ENCODE results near the gene HSD3B2.
"Not testable (repeated sequence)": the region's sequence is repeated elsewhere in the genome, so short reads cannot be mapped to it uniquely, and the experiment has no call there.

HSD3B2 gene

GRCh38 chr1:119414950-119415349, at the start of gene HSD3B2:
TSS of gene HSD3B2 (plus strand) at chr1:119415150. CDS start at chr1:119415420, 270 bp downstream.
- DNase-seq = no peak

DNA sequence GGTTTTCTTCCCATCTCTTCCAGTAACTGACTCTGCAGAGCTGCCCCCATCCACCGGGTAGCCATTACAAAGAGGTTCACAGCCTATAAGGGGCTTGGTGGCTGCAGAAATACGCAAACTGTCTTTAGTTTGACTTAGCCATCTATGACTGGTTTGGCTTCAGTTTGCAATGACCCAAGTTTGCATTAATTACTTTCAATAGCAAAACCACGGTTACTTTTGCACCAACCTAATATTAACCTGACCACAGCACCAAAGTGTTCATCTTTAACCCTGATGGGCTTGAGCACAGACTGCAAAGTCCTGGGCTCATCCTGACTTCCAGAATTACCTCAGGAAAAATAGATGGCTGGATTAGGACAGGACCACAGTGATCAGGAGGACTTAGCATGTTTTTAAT, 48.5 kb upstream of the HSD3B2 start:
- DNase-seq = no peak

GRCh38 chr1:119367432-119368124, 47.4 kb upstream of the HSD3B2 start:
- no peak for DNase-seq

- DNase-seq = no peak
Measured at GRCh38 chr1:119368554-119368953, 46.4 kb upstream of the HSD3B2 start, which contains the start of gene HAO2. TSS of gene HAO2 (plus strand) at chr1:119368785. CDS start at chr1:119381086, 12,301 bp downstream.

DNA sequence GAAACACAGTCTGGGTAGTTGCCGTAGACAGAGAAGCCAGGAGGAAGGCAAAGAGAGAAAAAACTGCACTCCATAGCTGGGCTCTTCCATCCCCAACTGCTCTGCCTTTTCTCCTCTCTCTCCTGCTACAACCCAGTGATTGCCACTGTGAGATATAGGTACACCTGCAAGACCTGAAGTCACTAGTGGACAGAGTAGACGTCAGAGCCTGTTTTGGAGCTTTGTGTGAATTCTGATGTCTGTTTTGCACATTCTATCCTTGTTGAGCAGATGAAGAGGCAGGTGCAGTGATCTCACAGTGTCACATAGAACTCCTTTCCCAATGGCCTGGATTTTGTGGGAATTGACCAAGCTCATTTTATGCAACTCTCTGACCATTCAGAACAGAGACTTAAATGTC, 44.2 kb upstream of the HSD3B2 start:
- no peak for DNase-seq

GRCh38 chr1:119371815-119372214, 43.1 kb upstream of the HSD3B2 start:
- no peak for DNase-seq

DNA sequence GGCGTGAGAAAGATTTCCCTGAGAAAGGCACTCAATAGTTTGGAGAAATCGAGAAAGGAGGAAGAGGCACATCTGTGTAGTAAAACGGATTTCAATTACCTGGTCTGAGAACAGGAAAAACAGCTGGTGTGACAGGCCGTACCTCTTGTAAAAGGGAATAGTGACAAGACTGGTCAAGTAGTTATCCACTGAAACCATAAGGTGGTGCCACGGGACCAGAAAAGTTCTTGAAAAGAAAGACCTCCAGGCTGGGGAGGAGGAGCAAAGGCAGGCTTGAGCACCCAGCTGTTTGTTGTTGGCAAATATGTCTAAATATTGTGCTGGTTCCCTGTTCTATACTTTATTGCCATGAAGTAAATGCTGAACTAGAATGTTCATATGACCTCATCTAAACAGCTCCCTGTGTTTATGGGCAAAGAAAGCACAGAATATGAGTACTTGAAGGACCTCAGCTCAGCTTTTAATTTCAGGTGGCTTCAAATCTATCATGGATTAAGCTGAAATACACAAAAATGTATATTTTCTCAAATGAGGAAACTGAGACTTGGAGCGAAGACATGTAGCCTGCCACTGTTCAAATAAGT, 42.4 kb upstream of the HSD3B2 start:
- no peak for DNase-seq

DNA sequence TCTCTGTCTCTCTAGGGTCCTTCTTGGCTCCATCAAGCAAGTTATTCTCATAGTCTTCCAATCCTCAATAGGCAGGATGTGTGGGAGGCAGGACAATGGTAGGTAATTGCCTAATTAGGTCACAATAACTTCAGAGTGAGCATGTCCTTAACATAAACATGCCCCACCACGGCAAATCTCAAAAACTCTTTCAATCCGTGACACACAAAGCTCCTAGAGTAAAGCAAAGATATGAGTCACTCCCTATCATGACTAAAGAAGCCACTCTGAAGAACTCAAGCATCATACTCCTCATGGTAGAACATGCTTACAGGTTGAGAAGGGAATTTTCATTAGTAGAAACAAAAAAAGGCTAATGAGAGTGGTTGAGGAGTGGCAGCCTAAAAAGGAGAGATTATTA, 41.5 kb upstream of the HSD3B2 start:
- DNase-seq = no peak

DNA sequence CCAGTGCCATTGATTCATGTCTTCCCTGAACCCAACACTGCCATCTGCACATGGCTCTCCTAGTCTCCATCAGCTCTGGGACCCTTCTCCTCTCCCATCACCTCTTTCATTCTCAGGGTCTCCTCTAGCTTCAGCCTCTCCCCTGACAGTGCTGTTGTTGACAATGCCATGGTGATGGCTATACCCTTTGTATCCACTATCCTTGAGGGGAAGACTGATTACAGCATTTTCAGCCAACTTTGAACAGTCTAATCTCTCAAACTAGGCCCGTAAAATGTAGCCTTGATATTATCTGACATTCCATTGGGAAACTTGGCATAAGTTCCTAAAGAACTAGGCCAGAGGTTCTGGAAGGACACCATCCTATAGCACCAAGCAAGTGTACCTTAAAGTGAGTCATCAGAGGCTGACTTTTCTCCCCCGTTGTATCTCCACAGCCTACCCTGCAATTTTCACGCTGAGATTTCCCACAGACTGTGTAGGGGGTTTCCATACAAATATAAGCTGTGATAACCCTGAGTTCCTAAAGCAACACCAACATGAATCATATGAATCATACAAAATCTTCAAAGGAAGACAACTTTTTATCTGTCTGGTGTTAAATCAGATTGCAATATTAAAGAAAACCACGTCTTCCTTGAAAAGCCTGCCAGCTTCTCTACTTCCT, 40.6 kb upstream of the HSD3B2 start:
- no peak for DNase-seq

DNA sequence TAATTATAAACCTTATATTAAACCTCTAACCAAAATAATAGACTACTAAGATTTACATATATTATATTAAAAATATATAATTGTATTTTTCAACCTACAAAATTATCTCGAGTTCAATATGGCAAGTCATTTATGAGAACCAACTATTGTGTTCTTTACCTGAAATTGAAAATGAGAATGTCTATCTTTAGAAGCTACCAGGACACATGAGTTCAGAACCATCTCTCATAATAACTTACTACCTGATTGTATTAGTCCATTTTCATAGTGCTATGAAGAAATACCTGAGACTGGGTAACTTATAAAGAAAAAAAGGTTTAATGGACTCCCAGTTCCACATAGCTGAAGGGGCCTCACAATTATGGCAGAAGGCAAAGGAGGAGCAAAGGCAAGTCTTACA, 39.6 kb upstream of the HSD3B2 start:
- DNase-seq = no peak

DNA sequence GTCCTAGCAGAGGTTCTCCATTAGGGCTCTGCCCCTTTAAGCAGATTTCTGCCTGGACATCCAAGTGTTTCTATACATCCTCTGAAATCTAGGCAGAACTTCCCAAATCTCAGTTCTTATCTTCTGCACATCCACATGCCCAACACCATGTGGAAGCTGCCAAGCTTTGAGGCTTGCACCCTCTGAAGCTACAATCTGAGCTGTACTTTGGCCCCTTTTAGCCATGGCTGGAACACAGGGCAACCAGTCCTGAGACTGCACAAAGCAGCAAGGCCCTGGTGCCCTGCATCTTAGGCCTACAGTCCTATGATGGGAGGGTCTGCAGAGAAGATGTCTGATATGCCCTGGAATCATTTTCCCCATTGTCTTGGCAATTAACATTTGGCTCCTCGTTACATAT, 38.4 kb upstream of the HSD3B2 start:
- no peak for DNase-seq

- DNase-seq = not testable (repeated sequence)
Measured at GRCh38 chr1:119377594-119377993, 37.4 kb upstream of the HSD3B2 start.

DNA sequence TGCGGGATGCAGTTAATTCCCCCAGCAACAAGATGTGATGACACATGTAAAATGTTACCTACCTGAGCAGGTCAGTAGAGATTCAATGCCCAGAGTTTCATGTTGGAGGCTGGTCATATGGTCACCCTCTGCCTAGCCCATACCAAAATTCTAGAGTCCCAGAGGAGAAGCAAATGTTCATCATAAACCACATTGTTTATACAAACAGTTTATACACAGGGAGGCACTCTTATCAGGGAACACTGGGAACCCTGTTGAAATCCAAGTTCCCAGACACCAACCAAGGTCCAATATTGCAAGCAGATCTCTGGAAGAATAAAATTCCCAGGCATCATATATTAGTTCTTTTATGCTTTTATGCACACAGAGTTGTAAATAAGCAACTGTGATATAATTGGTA, 35.8 kb upstream of the HSD3B2 start:
- no peak for DNase-seq

DNA sequence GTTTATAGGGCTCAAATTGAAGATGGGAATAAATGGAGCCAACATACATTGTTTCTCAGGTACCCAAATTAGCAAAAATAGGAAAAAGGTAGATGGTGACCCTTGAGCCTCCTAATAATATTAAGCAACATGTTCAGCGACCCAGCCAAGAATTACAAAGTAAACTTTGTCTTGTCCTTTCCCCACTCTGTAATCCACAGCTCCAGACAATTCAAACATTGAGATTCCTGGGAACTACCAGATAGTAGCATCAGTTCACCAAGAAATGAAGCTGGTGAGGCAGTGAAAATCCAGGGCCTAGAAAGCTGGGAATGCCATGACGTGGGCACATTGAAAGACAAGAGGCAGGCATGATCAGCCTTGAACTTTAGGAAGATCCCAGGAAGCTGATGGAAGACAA, 34.6 kb upstream of the HSD3B2 start:
- no peak for DNase-seq

DNA sequence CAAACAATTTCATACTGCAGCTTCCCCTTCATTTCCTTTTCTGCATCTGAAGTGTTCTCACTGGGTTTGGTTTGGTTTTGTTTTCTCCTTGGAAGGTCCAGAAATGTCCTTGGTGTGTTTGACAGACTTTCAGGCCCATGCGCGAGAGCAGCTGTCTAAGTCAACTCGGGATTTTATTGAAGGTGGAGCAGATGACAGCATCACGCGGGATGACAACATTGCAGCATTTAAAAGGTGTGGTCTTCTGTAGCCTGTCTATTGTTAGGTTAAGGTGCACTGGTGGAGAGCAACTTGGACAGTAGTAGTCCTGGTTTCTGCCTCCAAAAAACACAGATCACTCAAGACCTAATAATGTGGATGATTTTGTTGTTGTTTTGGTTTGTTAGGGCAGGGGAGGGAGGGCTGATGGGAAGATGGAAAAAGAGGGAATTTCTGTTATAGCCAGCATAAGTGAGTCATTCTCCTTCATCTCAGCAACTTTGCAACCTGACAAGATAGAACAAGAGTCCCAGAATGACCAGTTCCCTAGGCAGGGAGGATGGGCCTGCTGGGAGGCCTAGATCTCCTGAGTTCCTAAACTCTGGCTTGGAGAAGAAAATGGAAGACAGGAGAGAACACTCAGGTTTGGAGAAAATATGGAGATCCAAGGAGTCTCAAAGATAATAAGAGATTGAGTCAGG, 33.8 kb upstream of the HSD3B2 start:
- DNase-seq = no peak

GRCh38 chr1:119384591-119384990, 30.4 kb upstream of the HSD3B2 start:
- no peak for DNase-seq

DNA sequence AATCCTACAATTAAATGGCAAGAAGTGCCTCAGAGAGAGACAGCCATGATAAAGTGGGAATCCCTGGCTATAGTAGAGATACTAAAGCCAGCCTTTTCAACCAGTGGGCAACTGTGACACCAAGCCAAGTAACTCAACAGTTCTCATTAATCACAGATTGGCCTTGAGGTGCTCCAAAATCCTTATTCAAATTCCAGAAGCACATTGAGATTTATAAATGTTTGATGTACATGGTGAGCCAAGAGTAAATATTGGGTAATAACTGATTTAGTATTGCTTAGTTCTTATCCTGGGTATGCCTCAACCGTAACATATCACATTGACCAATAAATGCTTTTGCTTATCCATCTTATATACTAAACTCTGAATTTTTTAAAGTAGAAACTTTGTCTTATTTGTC, 29.3 kb upstream of the HSD3B2 start:
- no peak for DNase-seq

DNA sequence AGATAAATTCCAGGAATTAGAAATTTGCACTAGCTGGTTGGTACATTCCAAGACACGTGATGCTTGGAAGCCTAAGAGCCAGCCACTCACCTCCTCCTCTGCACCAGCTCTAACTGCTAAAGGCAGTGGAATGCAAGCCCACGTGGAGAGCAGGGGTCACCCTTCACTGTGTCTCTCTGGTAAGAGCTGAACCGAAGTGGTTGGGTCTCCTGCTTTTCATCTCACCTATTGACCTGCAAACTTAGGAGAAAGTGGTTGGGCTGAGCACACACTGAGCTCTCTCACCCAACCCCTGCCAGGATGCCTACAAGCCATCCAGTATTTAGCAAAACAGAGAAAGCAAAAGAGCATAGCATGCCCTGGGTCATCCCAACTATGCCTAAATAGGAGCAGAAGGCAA, 27.1 kb upstream of the HSD3B2 start:
- DNase-seq = no peak

DNA sequence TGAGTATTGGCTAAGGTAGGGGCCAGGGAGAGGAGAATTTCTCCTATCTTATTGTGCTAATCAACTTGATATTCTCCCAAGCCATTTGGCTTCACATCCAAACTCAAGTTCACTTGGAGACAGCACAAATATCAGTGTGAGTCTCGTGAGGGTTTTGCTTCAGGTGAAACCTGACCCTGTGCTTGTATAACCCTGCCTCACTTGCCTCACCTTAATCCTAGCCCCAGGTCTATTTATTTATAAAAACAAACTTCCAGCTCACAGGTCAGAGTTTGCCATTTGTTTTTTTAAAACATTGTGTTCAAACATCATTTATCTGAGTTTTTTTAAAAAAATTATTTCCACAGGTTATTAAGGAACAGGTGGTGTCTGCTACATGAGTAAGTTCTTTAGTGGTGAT, 26.5 kb upstream of the HSD3B2 start:
- no peak for DNase-seq

GRCh38 chr1:119390526-119390925, 24.4 kb upstream of the HSD3B2 start:
- DNase-seq = no peak

- DNase-seq = no peak
Measured at GRCh38 chr1:119391749-119392148, 23.2 kb upstream of the HSD3B2 start.

DNA sequence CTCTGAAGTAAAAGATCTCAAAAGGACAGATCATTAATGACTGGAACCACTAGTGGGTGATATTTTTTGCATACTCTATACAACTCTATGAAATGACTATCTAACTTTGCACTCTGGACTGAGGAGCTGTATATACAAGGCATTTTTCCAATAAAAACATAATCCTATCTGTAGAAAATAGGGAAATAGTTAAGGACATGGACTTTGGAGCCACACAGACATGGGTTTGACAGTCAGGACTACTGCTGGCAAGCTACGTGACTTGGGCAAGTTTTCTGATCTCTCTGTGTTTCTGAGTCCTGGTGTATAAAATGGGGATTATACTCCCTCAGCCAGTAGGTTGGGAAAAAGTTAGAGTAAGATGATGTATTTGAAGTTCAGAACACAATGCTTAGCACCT, 20.9 kb upstream of the HSD3B2 start:
- DNase-seq = no peak

DNA sequence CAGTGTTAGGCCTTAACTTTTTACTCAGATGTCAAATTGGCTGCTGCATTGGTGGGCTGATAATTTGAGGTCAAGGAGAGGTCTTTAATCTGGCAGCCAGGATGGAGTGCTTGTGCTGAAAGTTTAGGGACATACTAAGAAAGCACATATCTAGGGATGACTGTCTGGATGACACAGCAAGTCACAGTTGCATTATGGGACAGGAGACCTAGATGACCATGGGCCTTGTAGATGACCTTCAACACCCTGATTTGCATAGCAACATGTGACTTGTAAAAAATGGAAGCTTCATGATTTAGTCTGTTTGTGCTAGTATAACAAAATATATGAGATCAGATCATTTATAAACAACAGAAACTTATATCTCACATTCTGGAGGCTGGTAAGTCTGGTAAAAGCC, 18.0 kb upstream of the HSD3B2 start:
- no peak for DNase-seq

GRCh38 chr1:119397986-119398385, 17.0 kb upstream of the HSD3B2 start:
- no peak for DNase-seq

Measured in activated CD4-positive, CD25-positive, alpha-beta regulatory T cell treated with anti-CD3 and anti-CD28 coated beads, Interleukin-2, amount 50 U/mL, for 72 hours (primary cell).